GM19238 (cell line): ENCODE data around the gene CDC26.
"Not testable (repeated sequence)": the region's sequence is repeated elsewhere in the genome, so short reads cannot be mapped to it uniquely, and the experiment has no call there.

Source experiments
- DNase-seq: peaks from one replicate; pipeline ENCODE4 v3.0.0; 2011; ENCODE audit warnings: low spot score; ENCODE audit not compliant: insufficient read length

Gene CDC26

DNA sequence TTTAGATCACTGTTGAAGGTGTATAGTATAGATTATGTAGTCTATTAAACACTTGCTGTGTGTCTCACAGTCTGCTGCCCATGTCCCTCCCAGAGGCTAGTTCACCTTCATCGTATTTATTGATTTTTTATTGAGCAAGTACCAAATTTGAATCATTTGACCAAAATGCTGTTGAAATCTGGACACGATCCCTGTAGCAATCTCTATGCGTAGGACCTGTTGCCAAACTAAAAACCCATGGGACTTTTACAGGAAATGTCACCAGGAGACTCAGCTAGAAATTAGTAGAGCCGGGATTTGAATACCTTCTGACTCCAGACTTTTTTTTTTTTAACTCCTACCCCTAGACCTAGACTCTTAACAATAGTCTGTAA, 36.5 kb downstream of the CDC26 start:
- no peak for DNase-seq

DNA sequence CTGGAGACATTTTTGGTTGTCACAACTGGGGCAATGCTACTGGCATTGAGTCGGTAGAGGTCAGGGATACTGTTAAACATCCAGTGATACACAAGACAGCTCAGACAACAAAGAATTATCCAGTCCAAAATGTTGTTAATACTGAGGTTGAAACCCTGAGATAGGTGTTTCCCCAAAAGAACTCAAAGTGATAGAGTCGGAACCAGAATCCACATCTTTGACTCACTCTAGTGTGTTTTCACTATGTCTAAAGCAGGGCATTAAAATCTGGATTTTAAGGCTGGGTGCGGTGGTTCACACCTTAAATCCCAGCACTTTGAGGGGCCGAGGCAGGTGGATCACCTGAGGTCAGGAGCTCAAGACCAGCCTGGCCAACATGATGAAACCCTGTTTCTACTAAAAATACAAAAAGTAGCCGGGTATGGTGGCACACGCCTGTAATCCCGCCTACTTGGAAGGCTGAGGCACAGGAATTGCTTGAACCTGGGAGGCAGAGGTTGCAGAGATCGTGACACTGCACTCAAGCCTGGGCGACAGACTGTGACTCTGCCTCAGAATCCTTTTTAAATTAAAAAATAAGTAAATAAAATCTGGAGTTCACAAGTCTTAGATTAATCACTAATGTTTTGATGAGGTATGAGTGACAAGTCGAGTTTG, 37.0 kb downstream of the CDC26 start:
- DNase-seq = no peak

DNA sequence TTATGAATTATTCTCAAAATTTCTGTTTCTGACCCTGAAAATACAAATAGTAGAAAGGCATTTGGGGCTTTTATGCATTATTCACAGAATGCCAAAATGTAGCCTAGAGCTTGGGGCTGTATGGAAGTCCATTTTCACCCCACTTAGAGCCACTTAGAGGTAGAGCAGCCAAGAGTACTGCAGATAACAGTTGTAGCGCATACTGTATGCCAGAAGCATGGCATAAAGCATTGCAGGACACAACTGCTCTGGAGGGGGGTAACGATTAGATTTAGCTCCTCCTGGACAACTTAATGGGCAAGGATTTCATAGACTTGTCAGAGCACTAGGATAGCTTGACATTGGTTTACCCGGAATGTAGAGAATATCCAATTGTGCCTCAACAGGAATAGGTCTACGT, 38.3 kb downstream of the CDC26 start:
- DNase-seq = no peak

DNA sequence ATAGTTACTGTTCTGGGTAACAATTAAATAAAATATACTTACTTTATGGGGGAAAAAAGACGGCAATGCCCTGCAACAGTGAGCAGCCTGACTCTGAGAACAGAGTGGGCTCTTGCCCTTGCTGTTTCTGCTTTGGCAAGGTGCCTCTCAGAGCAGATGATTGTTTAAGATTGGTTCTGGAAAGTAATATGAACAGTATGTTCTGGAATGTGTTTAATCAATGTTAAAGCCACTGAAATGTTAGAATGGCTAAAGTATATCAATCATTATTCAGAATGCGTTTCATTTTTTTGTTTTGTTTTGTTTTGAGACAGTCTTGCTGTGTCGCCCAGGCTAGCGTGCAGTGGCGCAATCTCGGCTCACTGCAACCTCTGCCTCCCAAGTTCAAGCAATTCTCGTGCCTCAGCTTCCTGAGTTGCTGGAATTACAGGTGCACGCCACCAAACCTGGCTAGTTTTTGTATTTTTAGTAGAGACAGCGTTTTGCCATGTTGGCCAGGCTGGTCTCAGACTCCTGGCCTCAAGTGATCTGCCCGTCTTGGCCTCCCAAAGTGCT, 39.6 kb downstream of the CDC26 start:
- DNase-seq = not testable (repeated sequence)

DNA sequence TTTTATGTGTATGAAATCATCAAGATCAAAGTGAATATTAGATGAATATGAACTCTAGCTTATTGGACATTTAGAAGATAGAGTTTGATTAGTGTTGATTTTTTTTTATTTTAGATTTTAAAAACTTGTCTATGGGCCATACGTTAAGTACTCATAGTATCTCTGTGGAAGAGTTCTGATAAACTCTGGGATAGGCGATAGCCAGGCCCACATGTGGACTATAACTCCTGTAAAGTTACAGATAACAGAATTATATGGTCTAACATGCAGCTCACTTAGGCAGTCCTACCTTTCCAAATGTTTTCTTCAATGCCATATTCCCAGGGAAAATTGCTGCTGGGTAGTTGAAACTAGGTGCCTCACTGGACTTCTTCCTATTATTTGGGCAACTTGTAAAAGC, 43.7 kb downstream of the CDC26 start:
- DNase-seq = no peak

DNA sequence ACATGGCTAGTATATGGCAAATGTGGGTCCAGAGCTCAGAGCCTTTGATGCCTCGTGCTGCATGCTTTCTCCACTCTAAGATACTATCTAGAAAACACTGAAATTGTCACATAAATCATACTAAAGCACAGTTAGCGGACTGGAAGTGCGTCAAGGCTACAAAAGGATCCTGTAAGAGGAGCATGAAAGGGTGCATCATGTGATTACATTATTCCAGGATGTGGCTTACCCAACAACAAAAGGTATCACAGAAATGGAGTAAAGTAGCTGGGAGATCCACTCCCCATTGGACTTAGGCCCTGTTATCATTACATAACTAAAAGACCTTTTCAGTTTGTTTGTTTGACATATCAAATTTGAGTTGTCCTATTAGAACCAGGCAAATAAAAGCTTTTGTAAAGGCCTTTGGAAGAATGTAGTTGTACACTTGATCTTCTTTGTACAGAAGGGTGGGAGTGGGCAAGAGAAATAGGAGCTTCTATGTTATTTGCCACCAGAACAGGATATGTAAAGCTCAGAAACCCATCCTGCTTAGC, 47.2 kb downstream of the CDC26 start:
- DNase-seq = no peak

DNA sequence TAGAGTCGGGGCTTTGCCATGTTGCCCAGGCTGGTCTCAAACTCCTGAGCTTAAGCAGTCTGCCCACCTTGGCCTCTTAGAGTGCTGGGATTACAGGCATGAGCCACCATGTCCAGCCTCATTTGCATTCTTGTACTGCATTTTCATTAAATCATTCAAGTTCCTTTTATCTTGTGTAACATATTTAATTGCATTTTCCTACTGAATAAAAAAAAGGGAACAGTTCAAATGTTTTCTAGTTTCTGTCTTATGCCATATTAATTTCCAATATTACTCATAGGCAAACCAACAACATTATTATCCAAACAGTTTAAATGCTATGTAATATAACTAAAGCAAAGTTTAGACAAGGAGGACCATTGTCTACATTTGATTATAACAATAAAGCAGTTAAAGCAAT, 47.9 kb downstream of the CDC26 start:
- no peak for DNase-seq

DNA sequence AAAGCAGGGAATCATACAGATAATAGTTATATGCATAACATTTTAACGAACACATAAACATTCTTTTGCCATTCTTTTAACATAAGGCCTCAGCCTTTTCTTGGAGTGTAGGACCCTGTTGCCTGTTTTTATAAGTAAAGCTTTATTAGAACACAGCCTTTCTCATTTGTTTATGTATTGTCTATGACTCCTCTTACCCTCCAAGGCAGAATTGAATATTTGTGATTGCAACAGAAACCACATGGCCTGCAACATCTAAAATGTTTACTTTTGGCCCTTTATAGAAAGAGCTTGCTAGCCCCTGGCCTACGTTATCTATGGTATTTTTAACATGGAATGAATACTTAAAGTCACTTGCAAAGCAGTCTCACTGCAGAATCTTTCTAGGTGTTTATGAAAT, 51.4 kb downstream of the CDC26 start:
- no peak for DNase-seq

DNA sequence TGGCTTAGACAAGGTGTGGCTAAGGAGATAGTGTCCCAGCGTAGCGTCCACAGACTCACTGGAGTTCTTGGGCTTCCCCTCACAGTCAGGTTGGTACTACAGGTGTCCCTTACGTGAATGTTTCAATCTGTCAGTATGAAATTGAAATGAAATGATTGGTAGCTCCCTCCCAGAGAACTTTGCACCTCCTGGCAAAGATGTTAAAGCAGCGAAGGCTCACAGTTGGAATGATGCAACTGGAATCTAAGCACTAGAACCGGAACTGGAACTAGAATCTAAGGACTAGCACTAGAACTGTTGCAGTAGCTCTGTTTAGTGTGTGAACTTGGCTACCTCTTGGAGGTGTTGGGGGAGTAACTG, 52.9 kb downstream of the CDC26 start:
- no peak for DNase-seq

DNA sequence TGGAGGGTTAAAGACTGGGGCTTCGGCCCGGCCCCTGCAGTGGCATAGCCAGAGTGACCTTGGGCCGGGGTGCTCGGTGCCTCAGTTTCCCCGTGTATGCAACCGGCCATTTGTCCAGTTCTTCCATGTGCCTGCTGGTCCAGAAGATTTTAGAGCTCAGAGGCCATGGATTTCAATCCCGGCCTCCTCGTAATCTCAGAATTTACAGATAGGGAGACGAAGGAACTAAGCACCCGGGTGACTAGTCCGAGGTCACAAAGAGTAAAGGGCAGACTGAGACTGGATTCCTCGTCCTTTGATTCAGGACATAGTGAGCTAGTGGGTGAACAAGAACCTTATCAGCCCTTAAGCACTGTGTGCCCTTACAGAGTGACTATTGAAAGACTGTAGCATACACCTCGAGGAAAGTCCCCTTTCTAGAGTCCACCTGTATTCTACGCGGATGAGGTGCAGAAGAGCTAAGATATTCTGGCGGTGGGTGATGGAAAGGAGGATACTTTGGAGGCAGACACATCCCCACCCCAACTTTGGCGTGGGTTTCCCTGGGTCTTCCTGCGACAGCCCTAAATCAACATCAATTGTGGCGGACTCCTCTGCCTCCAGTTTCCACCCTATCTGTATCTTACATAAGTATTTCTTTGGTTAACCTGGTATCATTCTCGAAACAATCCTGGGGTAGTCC, 53.4 kb downstream of the CDC26 start:
- no peak for DNase-seq

DNA sequence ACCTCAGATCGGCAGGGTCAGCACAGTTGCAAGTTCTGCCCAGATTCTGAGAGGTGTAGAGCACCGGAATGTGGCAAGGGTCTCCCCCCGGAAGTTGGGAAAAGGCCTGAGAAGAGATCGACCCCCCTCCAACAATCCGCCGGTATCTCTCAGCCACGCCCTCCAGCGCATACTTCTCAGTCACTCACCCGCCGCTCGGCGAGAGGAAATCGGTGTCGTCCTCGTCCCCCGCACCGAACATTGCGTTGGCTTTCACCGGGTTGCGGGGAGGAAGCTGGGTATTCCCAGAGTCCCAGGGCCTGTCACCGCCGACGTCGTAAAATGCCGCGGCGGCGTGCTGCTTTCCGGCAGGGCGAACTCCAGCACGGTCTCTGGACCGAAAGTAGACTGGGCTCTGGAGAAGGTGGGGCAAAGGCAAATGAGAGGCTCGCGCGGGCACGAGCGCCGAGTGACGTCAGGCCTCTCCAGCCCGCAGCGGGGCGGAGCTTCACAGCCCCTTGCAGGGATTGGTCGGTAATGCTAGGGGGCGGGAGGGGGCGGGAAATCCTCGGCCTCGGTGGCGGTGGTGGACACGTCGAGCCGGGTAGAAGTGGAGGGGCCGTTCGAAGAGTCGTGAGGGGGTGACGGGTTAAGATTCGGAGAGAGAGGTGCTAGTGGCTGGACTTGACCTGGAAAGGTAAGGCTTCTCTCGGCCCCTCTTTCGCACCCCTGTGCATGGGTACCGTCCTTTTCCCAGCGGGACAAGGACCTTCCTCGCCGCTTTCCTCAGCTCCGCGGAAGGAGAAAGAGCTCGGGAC, 54.2 kb downstream of the CDC26 start, which contains the start of the genes FKBP15 and SLC31A1:
TSS of gene FKBP15 (minus strand) at position 275 of the 797 bp plus-strand sequence. CDS start at position 241, 34 bp downstream.
TSS of gene SLC31A1 (plus strand) at position 542 of the 797 bp plus-strand sequence. CDS start 34,605 bp downstream, outside the sequence.
- DNase-seq = peak; percentile 87

DNA sequence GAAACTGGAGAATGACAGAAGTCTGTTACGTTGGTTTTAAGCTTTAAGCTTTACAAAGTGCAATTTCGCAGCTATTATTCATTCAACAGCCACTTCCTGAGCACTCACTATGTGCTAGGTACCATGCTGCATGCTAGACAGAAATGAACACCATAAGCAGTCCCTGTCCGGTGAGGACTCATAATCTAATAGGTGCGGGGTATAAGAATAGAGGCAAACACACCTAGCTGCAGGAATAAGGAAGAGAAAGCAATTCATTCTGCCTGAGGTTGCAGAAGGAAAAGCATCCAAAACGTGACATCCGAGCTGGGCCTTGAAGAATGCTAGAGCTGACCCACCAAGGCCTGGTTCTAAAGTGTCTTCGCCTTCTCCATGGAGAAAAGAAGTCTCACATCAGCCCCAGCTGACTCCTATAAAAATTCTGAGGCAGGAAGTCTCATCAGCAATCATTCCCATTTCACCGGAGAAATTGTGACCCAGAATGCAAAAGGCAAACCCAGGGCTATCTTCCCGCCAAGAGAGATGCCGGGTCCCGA, 54.8 kb downstream of the CDC26 start:
- no peak for DNase-seq

DNA sequence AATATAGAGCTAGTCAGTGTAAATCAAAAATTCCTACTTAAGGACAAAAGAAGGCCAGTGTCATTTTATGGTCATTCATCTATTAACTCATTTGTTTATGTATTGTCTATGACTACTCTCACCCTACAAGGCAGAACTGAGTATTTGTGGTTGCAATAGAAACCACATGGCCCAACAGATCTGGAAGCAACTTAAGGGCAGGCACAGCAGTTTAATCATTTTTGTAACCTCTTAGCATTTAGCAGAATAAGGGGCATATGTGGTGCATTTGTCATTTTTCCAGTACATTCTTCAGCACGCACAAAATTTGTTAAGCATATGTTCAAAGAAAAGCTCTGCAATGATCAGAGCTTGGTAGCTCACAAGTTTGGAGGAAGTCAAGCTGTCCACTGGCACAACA, 55.4 kb downstream of the CDC26 start:
- no peak for DNase-seq

DNA sequence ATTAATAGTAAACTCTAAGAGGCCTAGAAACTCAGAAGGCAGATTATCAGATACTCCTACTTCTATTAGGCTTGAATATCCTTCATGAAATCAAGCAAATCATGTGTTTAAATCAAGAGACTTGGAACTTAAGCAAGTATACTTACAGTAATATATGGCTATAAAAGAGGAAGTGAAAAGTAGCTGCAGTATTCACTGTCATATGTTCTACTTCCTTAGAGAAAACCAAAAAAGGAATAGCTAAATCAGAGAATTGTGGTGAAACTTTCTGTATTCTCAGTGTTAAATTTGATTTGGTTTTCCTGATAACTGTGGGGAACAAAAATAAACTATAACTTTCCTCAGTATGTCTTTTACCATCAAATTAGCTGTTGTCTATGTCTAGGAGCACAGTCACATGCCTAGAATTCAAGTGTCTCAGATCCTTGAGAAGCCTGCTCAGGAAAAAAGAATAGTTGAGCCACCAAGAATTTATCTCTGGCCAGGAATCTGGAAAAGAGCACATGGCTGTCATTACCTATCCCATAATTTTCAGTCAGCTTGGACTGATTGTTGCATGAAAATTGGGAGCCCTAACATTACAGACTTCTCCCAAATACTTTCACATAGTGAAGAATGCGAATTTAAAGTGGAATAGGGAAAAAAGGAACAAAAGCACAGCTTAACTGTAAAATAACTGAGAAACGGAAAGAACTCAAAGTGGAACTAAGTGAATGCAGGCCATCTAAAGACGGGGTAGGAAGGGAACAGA, 56.0 kb downstream of the CDC26 start:
- DNase-seq = no peak
